HepG2 (cell line): Measurements from ENCODE around the gene CD300A. TPM values are rescaled to one million over a fixed set of nuclear protein-coding genes. Genes with fewer than 3 reads are reported as not detected.

Source experiments
- E2F2 ChIP-seq: sonication (generic); formaldehyde crosslinking; IDR thresholded peaks from 2 replicates; pipeline ENCODE4 v1.4.0; 2020; ENCODE audit warnings: missing genetic modification reagents, borderline replicate concordance
- FOXK2 ChIP-seq: fragments of 450-650 bp; IDR thresholded peaks from 2 replicates; pipeline ENCODE4 v1.6.1; 2016
- HDAC1 ChIP-seq: sonication (generic); formaldehyde crosslinking; IDR thresholded peaks from 2 replicates; pipeline ENCODE4 v1.5.1; 2020; ENCODE audit warnings: mild to moderate bottlenecking, missing genetic modification reagents
- HES4 ChIP-seq: sonication (generic); formaldehyde crosslinking; IDR thresholded peaks from 2 replicates; pipeline ENCODE4 v1.9.0; 2021; ENCODE audit warnings: mild to moderate bottlenecking, missing genetic modification reagents, borderline replicate concordance
- MAZ ChIP-seq, 2 experiments: sonication (generic) in 1 of 2; formaldehyde crosslinking in 1 of 2; IDR thresholded peaks; 2 replicates each; pipeline versions ENCODE4 v1.5.0 to v1.6.1; 2012 to 2020; ENCODE audit warnings: low read depth in 2 of 2, mild to moderate bottlenecking in 2 of 2, borderline replicate concordance in 1 of 2, improper control_type of control experiment in 1 of 2, low read length in 1 of 2, missing genetic modification reagents in 1 of 2, moderate library complexity in 1 of 2
- RNF219 ChIP-seq: sonication (generic); formaldehyde crosslinking; IDR thresholded peaks from 2 replicates; pipeline ENCODE4 v1.5.0; 2020; ENCODE audit warnings: mild to moderate bottlenecking, missing genetic modification reagents
- TFAP4 ChIP-seq: sonication (generic); IDR thresholded peaks from 2 replicates; pipeline ENCODE4 v1.6.1; 2016; ENCODE audit warnings: low read depth, borderline replicate concordance
- TP53 ChIP-seq: sonication (generic); formaldehyde crosslinking; conservative IDR thresholded peaks from 2 replicates; pipeline ENCODE4 v1.4.0; 2020; ENCODE audit warnings: missing genetic modification reagents
- ZBTB33 ChIP-seq: sonication (generic); formaldehyde crosslinking; IDR thresholded peaks from 2 replicates; pipeline ENCODE4 v1.4.0; 2020; ENCODE audit warnings: missing genetic modification reagents
- ZNF768 ChIP-seq: sonication (generic); formaldehyde crosslinking; IDR thresholded peaks from 2 replicates; pipeline ENCODE4 v1.4.0; 2020; ENCODE audit warnings: missing genetic modification reagents
- polyA plus RNA-seq, 8 experiments: library from polyadenylated mRNA; depleted of rRNA in 3 of 8; stranded (reverse) in 7 of 8; unstranded in 1 of 8; fragments of >200 nt; fragmentation: Illumina TruSeq in 4 of 8; extraction: Trizol in 4 of 8; gene quantifications; 2 replicates each; pipeline versions ENCODE4 v1.2.1 to v1.2.3, GENCODE V29; 2011 to 2016; ENCODE audit warnings: low read depth in 4 of 8, missing spikeins in 1 of 8, mixed read lengths in 1 of 8; ENCODE audit not compliant: insufficient read depth in 1 of 8
- total RNA-seq, 5 experiments: library from RNA; depleted of rRNA; stranded (reverse); fragments of >200 nt; fragmentation: Illumina TruSeq; extraction: Trizol; gene quantifications; 2 replicates each; pipeline ENCODE4 v1.2.3, GENCODE V29; 2016; ENCODE audit warnings: low read depth in 1 of 5

CD300A gene
- total and polyA plus RNA-seq, 2 of the 13 experiments (the other 11 are each of a cell fraction or from before 2014, with no cell fraction given) = not detected

- TF ChIP-seq E2F2 (CRISPR knock-in tag) = no peak
- peak; percentile 17; the same call in 1 of the 2 replicates for TF ChIP-seq TFAP4
- TF ChIP-seq TP53 = no peak
- no peak for TF ChIP-seq FOXK2
- no peak for TF ChIP-seq RNF219 (CRISPR knock-in tag)
- no peak for TF ChIP-seq MAZ (IDR thresholded peaks at IDR 0.05; ENCODE audit: borderline replicate concordance, low read depth, low read length)
- no peak for TF ChIP-seq MAZ (CRISPR knock-in tag; IDR thresholded peaks at IDR 0.05; ENCODE audit: low read depth)
- TF ChIP-seq ZNF768 = peak; percentile 27; the same call in 1 of the 2 replicates
- 0 out of 2 replicates have a peak, but pooled peaks have one; percentile 36 for TF ChIP-seq HDAC1 (CRISPR knock-in tag)
- 0 out of 2 replicates have a peak, but pooled peaks have one; percentile 24 for TF ChIP-seq HES4 (CRISPR knock-in tag)
- peak; percentile 79 for TF ChIP-seq ZBTB33 (CRISPR knock-in tag)
Measured at GRCh38 chr17:74444406-74444805, 22.0 kb upstream of the CD300A start (continued).
